Mesenchymal stem cell (in vitro differentiated cells and primary cell): ENCODE results near the gene BACE1-AS.
A peak's percentile ranks its signal among the peaks of the same experiment; 100 is the strongest.

Experiments used
- DNase-seq: peaks from one replicate; pipeline ENCODE4 v3.0.0-alpha.2; 2013
- H2AFZ ChIP-seq: one replicate; pipeline ENCODE4 v1.6.1; 2013; ENCODE audit warnings: low read depth, mild to moderate bottlenecking, control low read depth, inconsistent platforms, low read length, moderate library complexity
- H2AK5ac ChIP-seq: 2 replicates; pipeline ENCODE4 v1.6.1; 2013; ENCODE audit warnings: low read length, moderate library complexity, mild to moderate bottlenecking, inconsistent platforms; ENCODE audit not compliant: severe bottlenecking
- H2BK120ac ChIP-seq: one replicate; pipeline ENCODE4 v1.6.1; 2013; ENCODE audit warnings: low read depth, mild to moderate bottlenecking, inconsistent platforms, low read length, moderate library complexity
- H2BK12ac ChIP-seq, 2 experiments: one replicate each; pipeline ENCODE4 v1.6.1; 2013; ENCODE audit warnings: inconsistent platforms in 2 of 2, low read length in 2 of 2, mild to moderate bottlenecking in 2 of 2, moderate library complexity in 2 of 2, control low read depth in 1 of 2
- H2BK15ac ChIP-seq: one replicate; pipeline ENCODE4 v1.6.1; 2013; ENCODE audit warnings: mild to moderate bottlenecking, low read depth, inconsistent platforms; ENCODE audit not compliant: poor library complexity, severe bottlenecking
- H2BK5ac ChIP-seq: 2 replicates; pipeline ENCODE4 v1.6.1; 2013; ENCODE audit warnings: low read depth, mild to moderate bottlenecking, low read length, control low read depth, inconsistent platforms; ENCODE audit not compliant: poor library complexity, severe bottlenecking
- H3K14ac ChIP-seq, 2 experiments: one replicate each; pipeline ENCODE4 v1.6.1; 2013; ENCODE audit warnings: inconsistent platforms in 2 of 2, low read length in 2 of 2, control low read depth in 1 of 2, mild to moderate bottlenecking in 1 of 2, moderate library complexity in 1 of 2
- H3K18ac ChIP-seq, 2 experiments: one replicate each; pipeline ENCODE4 v1.6.1; 2013; ENCODE audit warnings: inconsistent platforms in 2 of 2, low read length in 2 of 2, control low read depth in 1 of 2, low read depth in 1 of 2, mild to moderate bottlenecking in 1 of 2
- H3K23ac ChIP-seq, 2 experiments: one replicate each; pipeline ENCODE4 v1.6.1; 2013; ENCODE audit warnings: inconsistent platforms in 2 of 2, low read length in 2 of 2, mild to moderate bottlenecking in 2 of 2, moderate library complexity in 2 of 2, control low read depth in 1 of 2
- H3K27ac ChIP-seq: 2 replicates; pipeline ENCODE4 v1.5.1; 2013; ENCODE audit warnings: mild to moderate bottlenecking, moderate library complexity, low read length, control low read depth, inconsistent platforms; ENCODE audit not compliant: poor library complexity, severe bottlenecking
- H3K27me3 ChIP-seq, 2 experiments: 2 replicates each; pipeline versions ENCODE4 v1.6.1 to v1.7.0; 2013; ENCODE audit warnings: low read length in 2 of 2, mild to moderate bottlenecking in 2 of 2, moderate library complexity in 2 of 2, control low read depth in 1 of 2, inconsistent platforms in 1 of 2; ENCODE audit not compliant: control insufficient read depth in 1 of 2, insufficient read depth in 1 of 2
- H3K36me3 ChIP-seq, 2 experiments: 2 replicates each; pipeline versions ENCODE4 v1.6.1 to v1.7.0; 2013; ENCODE audit warnings: low read length in 2 of 2, control low read depth in 1 of 2, inconsistent platforms in 1 of 2, low read depth in 1 of 2, mild to moderate bottlenecking in 1 of 2; ENCODE audit not compliant: insufficient read depth in 2 of 2, control insufficient read depth in 1 of 2
- H3K4ac ChIP-seq, 2 experiments: one replicate each; pipeline ENCODE4 v1.6.1; 2013; ENCODE audit warnings: inconsistent platforms in 2 of 2, low read length in 2 of 2, mild to moderate bottlenecking in 2 of 2, moderate library complexity in 2 of 2, control low read depth in 1 of 2, low read depth in 1 of 2
- H3K4me1 ChIP-seq: 2 replicates; pipeline ENCODE4 v1.6.1; 2013; ENCODE audit warnings: low read depth, low read length, control low read depth; ENCODE audit not compliant: control insufficient read depth, insufficient read depth
- H3K4me2 ChIP-seq: 2 replicates; pipeline ENCODE4 v1.6.1; 2013; ENCODE audit warnings: low read length, mild to moderate bottlenecking, inconsistent platforms; ENCODE audit not compliant: poor library complexity, severe bottlenecking
- H3K4me3 ChIP-seq, 2 experiments: 2 replicates each; pipeline versions ENCODE4 v1.5.1 to v1.7.0; 2013; ENCODE audit warnings: low read length in 2 of 2, mild to moderate bottlenecking in 2 of 2, control low read depth in 1 of 2, low read depth in 1 of 2; ENCODE audit not compliant: insufficient read depth in 1 of 2
- H3K79me1 ChIP-seq: replicated peaks from 2 replicates; pipeline ENCODE4 v1.6.1; 2013; ENCODE audit warnings: mild to moderate bottlenecking, control low read depth, low read length, inconsistent platforms; ENCODE audit not compliant: poor library complexity, severe bottlenecking
- H3K9ac ChIP-seq: 2 replicates; pipeline ENCODE4 v1.7.0; 2013; ENCODE audit warnings: mild to moderate bottlenecking, low read length, moderate library complexity
- H3K9me3 ChIP-seq: 2 replicates; pipeline ENCODE4 v1.7.0; 2013; ENCODE audit warnings: mild to moderate bottlenecking, low read length; ENCODE audit not compliant: control insufficient read depth
- H4K8ac ChIP-seq: one replicate; pipeline ENCODE4 v1.6.1; 2013; ENCODE audit warnings: inconsistent platforms, mild to moderate bottlenecking, low read length, moderate library complexity
- H4K91ac ChIP-seq: one replicate; pipeline ENCODE4 v1.6.1; 2013; ENCODE audit warnings: mild to moderate bottlenecking, low read length, inconsistent platforms
- WGBS: methylation state at CpG from one replicate; pipeline ENCODE4 v1.1.7; 2013; ENCODE audit warnings: mixed read lengths; 5-methylcytosine and 5-hydroxymethylcytosine counted together

Gene BACE1-AS

DNA sequence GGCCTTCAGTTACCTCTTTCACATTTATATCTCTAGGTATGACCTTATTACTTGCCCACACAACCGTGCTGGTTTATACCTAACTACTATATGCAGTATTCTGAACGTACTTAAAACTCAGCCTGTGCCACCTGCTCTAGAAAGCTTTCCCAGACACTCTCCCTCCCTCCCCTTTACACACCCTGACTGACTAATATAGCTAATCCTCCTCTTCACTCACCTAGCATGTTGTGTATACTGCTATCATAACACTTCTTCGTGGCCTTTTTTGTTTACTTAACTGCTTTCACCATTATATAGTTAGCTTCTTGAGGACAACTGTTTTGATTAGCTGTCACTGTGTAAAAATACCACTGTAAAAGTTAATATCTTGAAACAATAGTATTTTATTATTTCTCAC lies 35.2 kb upstream of the BACE1-AS start:
- Histone ChIP-seq H2BK120ac (no peak overlapping the region), H2AK5ac (no peak overlapping the region), H3K79me1 (peaks cover 4% of the 10 kb centered on the region), H4K8ac (no peak overlapping the region), H3K4me3 (no peak overlapping the region), H3K18ac (no peak overlapping the region), H2BK12ac (no peak overlapping the region), H2BK15ac (no peak overlapping the region), H3K4me1 (no peaks in the 10 kb centered on the region), H3K9ac (no peak overlapping the region), H3K9me3 (no peaks in the 10 kb centered on the region), H3K27me3 (no peaks in the 10 kb centered on the region), H3K14ac (no peak overlapping the region), H3K36me3 (peaks cover 9 to 30% of the 10 kb centered on the region in 2 experiments), H3K4ac (no peak overlapping the region), H3K4me2 (no peak overlapping the region), H4K91ac (no peak overlapping the region), H2BK5ac (no peak overlapping the region), H2AFZ (no peak overlapping the region), H3K23ac (no peak overlapping the region), H3K27ac (no peak overlapping the region)
- DNase-seq, result no peak
- WGBS, result 94% methylated on average over 2 of the region's 3 CpGs

- Histone ChIP-seq H3K4ac (no peak overlapping the region), H2BK12ac (no peak overlapping the region), H2AFZ (no peak overlapping the region), H2BK120ac (no peak overlapping the region), H2BK15ac (no peak overlapping the region), H2AK5ac (no peak overlapping the region), H4K91ac (no peak overlapping the region), H4K8ac (no peak overlapping the region), H3K36me3 (peaks cover 10 to 31% of the 10 kb centered on the region in 2 experiments), H3K4me2 (no peak overlapping the region), H3K4me3 (no peak overlapping the region), H3K27ac (no peak overlapping the region), H3K79me1 (peaks cover 4% of the 10 kb centered on the region), H3K9me3 (no peaks in the 10 kb centered on the region), H3K9ac (no peak overlapping the region), H3K18ac (no peak overlapping the region), H3K14ac (no peak overlapping the region), H3K4me1 (no peaks in the 10 kb centered on the region), H3K27me3 (no peaks in the 10 kb centered on the region), H2BK5ac (no peak overlapping the region), H3K23ac (no peak overlapping the region)
- peak; percentile 42 for DNase-seq
- WGBS, result 100% methylated on average over 1 of the region's 2 CpGs
Observed at GRCh38 chr11:117256573-117256972, 34.6 kb upstream of the BACE1-AS start.

- WGBS, result no CpG with 5 or more reads among the region's 2 CpGs
- Histone ChIP-seq H2AK5ac (no peak overlapping the region), H2AFZ (no peak overlapping the region), H2BK15ac (no peak overlapping the region), H3K4me1 (no peaks in the 10 kb centered on the region), H4K8ac (no peak overlapping the region), H3K36me3 (peaks cover 20 to 31% of the 10 kb centered on the region in 2 experiments), H3K79me1 (peaks cover 7% of the 10 kb centered on the region), H3K9me3 (no peaks in the 10 kb centered on the region), H2BK120ac (no peak overlapping the region), H4K91ac (no peak overlapping the region), H3K4me3 (no peak overlapping the region), H3K14ac (no peak overlapping the region), H3K23ac (no peak overlapping the region), H3K27ac (no peak overlapping the region), H3K18ac (no peak overlapping the region), H3K27me3 (no peaks in the 10 kb centered on the region), H2BK5ac (no peak overlapping the region), H3K9ac (no peak overlapping the region), H3K4ac (no peak overlapping the region), H2BK12ac (no peak overlapping the region), H3K4me2 (no peak overlapping the region)
- no peak for DNase-seq
Observed at GRCh38 chr11:117258576-117258975, 32.6 kb upstream of the BACE1-AS start.

GRCh38 chr11:117259417-117259816 lies 31.7 kb upstream of the BACE1-AS start:
- H3K9ac ChIP-seq, result peak overlapping the region; percentile 13
- 30% methylated on average over 1 of the region's 1 CpG for WGBS

More at GRCh38 chr11:117259417-117259816, 31.7 kb upstream of the BACE1-AS start:
- no peak overlapping the region for H3K4me2 ChIP-seq
- H3K4ac ChIP-seq, result no peak overlapping the region
- no peak overlapping the region for H2BK5ac ChIP-seq
- H2AK5ac ChIP-seq, result no peak overlapping the region
- no peaks in the 10 kb centered on the region for H3K4me1 ChIP-seq
- H3K27me3 ChIP-seq, result no peaks in the 10 kb centered on the region
- DNase-seq, result no peak
- H2BK15ac ChIP-seq, result no peak overlapping the region
- peaks cover 16 to 23% of the 10 kb centered on the region in 2 experiments for H3K36me3 ChIP-seq
- no peak overlapping the region for H3K18ac ChIP-seq
- H2BK12ac ChIP-seq, result no peak overlapping the region
- H2BK120ac ChIP-seq, result no peak overlapping the region
- H3K9me3 ChIP-seq, result no peaks in the 10 kb centered on the region
- peaks cover 9% of the 10 kb centered on the region for H3K79me1 ChIP-seq
- H3K23ac ChIP-seq, result no peak overlapping the region
- H3K27ac ChIP-seq, result no peak overlapping the region
- H4K91ac ChIP-seq, result no peak overlapping the region
- H2AFZ ChIP-seq, result no peak overlapping the region
- no peak overlapping the region for H4K8ac ChIP-seq
- H3K14ac ChIP-seq, result no peak overlapping the region
- H3K4me3 ChIP-seq, result peak overlapping the region in 1 of 2 experiments; percentile 27
